M059J (cell line): ENCODE results near the gene GXYLT2. TPM values are rescaled to one million over a fixed set of nuclear protein-coding genes. Genes with fewer than 3 reads are reported as not detected.
"Not testable (repeated sequence)": the region's sequence is repeated elsewhere in the genome, so short reads cannot be mapped to it uniquely, and the experiment has no call there.

Source experiments
- DNase-seq: peaks from one replicate; pipeline ENCODE4 v3.0.0-alpha.2; 2012; ENCODE audit warnings: low read depth
- total RNA-seq: library from RNA; depleted of rRNA; stranded (reverse); fragments of >200 nt; shearing (Covaris generic); gene quantifications from 2 replicates; pipeline ENCODE4 v1.2.3, GENCODE V29; 2014

The GXYLT2 gene
- total RNA-seq, 1 experiment from 2014 or later, result 7.7 TPM

DNA sequence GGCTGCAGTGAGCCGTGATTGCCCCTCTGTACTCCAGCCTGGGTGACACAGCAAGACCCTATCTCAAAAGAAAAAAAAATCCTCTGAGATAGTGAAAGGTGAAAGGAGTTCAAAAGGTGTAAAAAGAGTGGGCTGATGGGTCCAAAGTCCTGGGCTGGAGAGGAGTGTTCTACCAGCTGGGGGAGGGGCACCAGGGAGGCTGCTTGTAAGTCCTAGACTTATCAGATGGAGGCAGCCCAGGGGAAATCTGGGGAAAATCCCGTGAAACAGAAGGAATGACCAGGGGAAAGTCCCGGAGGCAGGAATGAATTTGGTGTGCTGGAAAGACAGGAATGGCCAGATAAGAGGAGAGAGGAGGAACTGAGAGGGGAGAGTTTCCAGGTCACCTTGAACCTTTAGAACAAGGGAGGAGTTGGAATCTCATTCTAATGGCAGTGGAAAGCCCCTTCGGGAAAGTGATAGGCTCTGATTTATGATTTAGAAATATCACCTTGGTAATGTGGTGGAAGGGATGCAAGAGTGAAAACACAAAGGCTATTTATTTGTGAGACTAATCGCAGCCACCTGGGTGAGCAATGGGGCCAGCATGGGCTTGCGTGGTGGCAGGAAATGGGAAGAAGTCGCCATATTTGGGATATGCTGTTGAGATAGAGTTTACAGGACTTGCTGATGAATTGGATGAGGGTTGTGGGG is 85.3 kb downstream of the GXYLT2 start:
- no peak for DNase-seq

DNA sequence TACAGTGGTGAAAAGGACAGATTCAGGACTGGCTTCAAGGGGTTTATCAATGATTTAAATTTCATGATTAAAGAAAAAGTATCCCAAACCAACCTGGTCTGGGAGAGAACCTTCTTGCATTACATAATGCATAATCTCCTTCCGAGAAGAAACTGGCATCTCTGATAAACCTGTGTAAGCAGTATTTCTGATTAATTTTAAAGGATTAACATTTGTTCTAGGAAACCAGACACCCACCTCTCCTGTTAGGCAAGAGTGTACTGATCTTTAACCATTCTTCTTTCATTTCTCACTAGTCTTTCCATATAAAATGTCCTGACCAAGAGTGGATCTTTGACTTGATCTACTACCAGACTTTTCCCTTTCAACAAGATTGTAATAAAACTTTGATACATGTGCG is 85.9 kb downstream of the GXYLT2 start:
- DNase-seq, result no peak

DNA sequence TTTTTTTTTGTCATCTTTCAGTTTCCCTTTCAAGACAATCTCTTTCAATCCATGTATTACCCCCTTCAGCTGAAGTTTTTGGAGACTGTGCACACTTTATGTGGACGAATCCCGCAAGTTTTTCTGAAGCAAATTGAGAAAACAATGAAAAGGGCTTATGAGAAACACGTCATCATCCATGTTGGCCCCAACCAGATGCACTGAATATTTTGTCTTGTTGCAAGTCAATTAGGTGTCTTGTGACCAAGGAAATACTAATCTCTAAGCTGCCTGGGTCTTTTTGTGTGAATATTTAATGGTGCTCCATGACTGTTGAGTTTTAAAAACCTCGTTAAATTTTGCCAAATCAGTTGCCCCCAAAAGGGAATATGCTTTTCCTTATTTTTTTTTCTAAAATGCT is 87.1 kb downstream of the GXYLT2 start:
- DNase-seq, result no peak

DNA sequence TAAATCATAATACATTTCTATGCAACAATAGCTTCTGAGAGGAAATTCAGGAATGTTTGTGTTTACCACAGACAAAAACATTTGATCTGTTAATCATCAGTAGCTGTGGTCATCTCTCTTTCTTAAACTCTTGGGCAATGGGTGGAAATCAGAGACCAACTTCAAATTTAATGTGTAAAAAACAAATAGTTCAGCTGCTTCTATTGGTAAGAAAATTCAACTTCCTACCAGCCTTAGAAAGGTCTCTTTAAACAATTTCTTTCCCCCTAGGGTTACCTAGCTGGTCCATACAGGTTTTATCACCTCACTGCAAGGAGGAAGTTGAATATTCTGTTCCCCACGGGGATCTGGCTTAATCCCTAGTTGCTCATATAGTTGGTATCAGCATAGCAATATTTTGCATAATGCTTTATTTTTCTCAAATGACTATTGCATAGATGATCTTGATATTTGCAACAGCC is 88.5 kb downstream of the GXYLT2 start:
- DNase-seq, result peak; percentile 32

DNA sequence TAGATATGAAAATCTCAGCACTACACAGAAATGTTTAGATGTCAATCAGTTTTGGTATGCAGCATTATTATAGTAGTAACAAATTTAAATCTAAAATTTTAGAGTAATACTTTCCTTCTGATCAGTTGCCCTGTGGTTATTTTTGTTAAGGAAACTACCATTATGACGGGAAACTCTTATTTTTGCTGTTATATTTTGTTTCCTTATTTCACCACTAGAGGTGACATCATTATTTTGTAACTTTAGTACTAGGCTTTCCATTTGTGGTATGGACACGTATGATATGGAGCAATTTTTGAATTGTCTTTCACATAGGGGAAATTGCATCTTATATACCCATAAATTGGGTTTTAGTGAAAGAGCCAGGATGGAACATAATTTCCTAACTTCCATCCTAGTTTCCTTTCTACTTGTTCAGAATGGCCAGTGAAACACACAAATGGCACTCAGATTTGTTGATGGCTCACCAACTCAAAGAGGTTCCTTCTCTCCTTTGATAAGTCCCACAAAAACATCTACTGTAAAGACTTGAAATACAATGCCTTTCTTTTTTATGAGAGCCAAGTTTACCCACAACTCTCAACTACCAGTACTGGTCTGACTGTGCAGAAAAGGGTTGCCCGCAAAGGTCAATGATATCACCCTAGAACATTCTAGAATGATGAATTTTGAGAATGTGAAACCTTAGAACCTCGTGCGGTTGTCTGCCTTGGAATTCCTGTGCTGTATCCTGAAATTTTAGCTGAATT is 89.4 kb downstream of the GXYLT2 start:
- DNase-seq, result peak; percentile 34

DNA sequence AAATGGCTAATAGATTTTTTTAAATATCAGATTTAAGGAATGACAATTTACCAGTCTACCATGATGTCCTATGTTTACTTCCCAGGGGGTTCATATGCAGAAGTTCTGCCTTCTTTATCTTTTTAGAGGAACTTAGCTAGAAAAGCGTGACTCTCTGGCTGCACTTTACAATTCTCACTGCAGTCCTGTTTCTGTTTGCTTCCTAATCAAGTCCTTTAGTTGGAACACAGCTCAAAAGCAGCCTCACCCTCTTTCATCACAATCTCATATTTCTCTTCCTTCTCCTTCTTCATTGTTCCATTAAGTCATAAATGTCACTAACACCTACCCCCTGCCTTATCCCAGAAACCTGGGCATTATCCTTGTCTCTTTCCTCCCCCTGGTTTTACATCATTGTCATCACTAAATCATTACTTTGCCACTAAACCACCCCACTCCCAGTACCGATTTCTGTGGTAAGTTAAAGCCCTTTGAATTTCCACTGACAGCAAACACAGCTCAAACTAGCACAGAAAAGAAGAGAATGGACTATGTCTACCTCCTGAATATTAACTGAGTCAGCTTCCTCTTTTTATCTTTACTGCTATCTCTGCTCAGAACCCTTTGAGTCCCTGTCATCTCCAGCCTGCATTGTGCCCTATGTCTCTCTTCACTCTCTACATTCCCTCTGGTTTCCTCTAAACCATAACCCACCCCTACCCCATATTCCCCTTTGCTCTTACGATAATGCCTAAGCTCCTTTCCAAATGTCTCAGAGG is 94.9 kb downstream of the GXYLT2 start:
- no peak for DNase-seq

DNA sequence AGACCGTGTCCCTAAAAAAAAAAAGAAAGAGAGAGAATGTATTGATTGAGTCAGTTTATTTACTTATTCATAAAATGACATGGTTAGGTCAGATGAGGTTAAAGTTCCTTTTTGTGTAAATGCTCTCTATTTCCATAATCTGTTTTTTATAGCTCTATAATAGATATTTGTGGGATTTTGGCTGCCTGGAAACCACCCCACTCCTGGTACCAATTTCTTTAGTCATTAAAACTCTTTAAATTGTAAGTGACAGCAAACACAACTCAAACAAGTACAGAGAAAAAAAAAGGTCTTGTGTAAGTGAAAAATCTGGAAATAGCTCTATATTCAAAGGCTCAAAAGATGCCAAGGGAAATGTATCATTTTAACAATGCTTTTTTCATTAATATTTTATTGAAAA is 97.7 kb downstream of the GXYLT2 start:
- no peak for DNase-seq

DNA sequence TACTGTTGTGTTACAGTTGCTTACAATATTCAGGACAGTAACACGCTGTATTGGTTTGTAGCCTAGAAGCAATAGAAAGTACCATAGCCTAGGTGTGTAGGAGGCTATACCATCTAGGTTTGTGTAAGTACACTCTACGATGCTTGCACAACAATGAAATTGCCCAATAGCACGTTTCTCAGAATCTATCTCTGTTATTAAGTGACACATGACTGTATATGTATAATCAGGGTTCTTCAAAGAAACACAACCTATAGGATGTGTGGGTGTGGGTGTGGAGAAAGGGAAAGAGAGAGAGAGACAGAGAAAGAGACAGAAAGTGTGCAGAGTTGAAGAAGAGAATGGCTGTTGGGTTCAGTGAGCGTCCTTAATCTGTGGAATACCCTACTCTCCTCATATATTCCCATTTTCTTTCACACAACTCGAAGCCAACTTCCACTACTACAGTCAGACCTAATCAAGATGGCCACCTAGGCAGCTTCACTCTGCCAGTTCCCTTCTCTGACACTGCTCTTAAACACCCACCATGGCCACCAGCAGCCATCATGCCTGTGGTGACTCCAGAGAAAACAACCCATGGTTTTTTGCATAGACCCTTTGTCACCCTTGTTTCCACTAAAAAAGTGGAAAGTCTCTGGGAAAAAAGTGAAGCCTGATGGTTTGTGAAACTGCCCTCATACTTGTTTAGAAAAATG is 103.0 kb downstream of the GXYLT2 start:
- no peak for DNase-seq

DNA sequence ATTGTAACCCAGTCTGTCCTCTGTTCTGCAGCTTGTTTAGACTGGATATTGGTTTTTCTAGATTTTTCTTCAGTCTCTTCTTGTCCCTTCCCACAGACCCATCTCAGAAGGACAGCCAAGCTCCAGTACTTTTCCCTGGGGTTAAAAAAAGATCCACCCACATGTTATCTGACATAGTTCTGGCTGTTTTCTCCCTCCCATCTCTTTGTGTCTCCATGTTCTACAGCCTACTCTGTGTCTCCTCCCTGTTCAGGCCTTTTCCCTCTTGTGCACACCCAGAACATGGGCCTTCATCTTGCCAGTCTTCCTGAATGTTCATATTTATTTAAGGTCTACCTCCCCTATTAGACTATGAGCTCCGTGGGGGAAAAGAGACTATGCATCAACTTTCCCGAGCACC is 103.7 kb downstream of the GXYLT2 start:
- no peak for DNase-seq

DNA sequence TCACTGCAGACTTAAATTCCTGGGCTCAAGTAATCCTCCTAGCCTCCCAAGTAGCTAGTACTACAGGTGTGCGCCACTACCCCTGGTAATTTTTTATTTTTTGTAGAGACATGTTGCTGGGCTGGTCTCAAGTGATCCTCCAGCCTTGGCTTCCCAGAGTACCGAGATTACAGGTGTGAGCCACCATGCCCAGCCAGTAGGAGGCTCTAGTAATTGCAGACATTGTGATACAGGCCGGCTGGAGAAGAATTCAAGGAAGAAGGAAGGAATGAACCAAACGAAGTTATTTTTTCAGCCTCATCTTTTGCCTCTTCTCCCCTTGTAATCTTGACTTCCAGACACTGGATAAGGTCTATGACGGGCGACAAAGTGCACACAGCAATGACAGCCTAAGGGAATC is 105.5 kb downstream of the GXYLT2 start:
- DNase-seq, result no peak

DNA sequence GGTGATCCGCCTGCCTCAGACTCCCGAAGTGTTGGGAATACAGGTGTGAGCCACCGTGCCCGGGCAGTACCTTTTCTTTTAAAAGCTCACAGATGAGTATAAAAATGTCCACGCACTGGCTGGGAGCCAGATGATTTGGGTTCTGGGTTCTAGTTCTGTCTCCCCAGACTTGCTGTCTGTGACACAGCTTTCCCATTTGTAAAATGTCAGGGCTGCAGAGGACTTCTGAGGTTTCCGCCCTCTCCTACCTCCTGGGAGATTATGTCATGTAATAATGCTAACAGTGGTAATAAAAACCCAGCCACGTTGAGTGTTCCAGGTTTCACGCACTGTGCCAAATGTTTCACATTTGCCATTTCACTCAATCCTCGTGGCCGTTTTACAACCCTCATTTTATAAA is 107.5 kb downstream of the GXYLT2 start:
- DNase-seq, result no peak

DNA sequence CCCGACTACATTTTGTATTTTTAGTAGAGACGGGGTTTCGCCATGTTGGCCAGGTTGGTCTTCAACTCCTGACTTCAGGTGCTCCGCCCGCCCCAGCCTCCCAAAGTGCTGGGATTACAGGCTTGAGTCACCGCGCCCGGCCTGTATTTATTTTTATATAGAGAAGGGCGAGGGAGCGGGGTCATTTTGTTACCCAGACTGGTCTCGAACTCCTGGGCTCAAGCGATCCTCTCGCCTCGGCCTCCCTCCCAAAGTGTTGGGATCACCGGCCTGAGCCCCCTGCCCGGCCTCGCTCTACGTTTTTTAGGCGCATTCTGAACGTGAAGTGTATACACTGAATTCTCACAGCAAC is 108.3 kb downstream of the GXYLT2 start:
- no peak for DNase-seq

DNA sequence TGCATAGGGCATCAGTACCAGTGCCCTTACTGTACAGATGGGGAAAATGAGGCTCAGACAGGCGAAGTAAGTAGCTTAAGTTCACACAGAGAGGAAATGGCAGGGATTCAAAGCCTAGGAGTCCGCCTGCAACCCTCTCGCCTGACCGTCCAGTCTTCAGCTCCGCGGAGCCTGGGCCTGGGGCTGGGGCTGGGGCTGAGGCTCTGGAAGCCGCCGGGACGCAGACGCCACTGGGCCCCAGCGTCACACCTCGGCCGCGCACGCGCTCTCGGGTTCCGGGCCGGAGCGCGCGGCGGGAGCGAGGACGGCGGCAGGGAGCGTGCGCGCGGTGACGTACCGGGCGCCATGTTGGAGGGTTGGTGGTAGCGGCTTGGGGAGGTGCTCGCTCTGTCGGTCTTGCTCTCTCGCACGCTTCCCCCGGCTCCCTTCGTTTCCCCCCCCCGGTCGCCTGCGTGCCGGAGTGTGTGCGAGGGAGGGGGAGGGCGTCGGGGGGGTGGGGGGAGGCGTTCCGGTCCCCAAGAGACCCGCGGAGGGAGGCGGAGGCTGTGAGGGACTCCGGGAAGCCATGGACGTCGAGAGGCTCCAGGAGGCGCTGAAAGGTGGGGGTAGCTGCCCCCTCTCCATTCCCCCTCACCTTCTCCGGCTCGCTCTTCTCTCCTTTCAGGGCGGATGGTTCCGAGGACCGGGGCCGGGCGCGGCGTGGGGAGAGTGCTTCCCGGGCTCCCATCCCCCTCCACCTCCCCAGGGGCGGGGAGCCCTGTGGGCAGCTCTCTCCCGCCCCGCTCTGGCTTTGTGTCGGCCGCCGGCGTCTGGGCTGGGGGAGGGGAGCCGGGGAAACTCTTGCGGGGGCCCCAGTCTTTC is 108.9 kb downstream of the GXYLT2 start, which contains the start of gene PPP4R2:
Gene PPP4R2 (plus strand): TSS at position 339 of the 861 bp plus-strand sequence. CDS start 227 bp downstream, at position 566.
- DNase-seq, result peak; percentile 77

DNA sequence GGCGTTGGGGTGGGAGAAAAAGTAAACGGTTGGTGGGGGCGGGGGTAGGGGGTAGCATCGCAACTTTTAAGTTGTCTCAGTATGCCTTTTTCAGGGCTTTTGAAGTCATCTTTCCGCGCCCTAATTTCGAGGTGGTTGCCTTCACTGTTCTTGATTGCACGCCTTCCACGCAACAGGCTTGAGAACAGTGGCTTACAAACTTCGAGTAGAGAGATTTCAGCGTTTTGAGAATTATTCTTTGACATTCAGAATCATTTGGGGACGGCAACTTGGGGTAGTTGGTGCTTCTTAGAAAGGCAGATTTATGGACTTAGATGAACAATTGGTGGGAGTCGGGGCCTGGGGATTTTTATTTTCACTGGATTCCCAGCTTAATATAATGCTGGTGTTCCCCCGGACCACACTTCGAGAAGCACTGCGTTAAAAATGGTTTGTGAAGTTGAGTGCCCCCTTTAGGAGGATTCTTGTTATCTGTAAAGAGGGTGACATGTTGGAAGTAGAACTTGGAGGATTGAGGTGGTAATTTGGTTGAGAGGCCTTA is 109.6 kb downstream of the GXYLT2 start:
- peak; percentile 51 for DNase-seq

DNA sequence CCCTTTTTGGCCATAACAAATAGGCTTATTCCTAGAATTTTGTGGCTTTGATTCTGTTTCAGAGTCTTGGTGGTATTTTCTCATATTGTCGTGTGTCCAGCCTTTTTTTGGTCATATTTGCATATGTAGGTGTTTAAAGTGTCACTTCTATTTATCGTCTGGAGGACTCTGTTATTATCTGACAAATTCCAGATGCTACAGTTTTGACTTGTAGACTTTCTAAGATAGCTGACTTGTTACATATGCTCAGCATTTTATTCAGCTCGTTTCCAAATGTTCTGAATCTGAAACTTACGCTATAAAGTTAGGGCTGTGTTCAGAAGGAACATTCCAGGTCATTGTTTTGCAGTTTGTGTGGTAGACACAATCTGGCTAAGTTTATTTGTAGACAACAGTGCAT is 110.6 kb downstream of the GXYLT2 start:
- no peak for DNase-seq

DNA sequence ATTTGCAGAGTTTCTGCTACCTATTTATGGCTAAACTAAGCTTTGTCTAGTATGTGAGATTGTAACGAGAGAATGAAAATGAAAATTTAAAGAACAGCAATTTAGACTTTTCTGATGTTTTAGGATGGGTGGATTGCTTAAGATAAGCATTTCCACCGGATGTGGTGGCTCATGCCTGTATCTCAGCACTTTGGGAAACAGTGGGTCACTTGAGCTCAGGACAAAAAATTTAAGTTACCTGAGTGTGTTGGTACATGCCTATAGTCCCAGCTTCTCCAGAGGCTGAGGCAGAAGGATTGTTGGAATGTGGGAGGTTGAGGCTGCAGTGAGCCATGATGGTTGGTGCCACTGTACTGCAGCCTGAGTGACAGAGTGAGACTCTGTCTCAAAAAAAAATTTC is 112.1 kb downstream of the GXYLT2 start:
- no peak for DNase-seq

DNA sequence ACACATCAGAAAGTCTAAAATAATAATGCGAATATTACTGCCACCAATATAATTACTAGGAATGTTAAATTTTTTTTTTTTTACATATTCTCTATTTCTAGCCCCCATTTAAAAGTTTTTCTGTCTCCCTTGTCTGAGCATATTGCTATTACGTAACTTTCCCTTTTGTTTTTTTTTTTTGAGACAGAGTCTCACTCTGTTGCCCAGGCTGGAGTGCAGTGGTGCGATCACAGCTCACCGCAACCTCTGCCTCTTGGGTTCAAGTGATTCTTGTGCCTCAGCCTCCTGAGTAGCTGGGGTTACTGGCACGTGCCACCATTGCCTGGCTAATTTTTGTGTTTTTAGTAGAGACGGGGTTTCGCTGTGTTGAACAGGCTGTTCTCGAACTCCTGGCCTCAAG is 115.2 kb downstream of the GXYLT2 start:
- DNase-seq, result not testable (repeated sequence)

DNA sequence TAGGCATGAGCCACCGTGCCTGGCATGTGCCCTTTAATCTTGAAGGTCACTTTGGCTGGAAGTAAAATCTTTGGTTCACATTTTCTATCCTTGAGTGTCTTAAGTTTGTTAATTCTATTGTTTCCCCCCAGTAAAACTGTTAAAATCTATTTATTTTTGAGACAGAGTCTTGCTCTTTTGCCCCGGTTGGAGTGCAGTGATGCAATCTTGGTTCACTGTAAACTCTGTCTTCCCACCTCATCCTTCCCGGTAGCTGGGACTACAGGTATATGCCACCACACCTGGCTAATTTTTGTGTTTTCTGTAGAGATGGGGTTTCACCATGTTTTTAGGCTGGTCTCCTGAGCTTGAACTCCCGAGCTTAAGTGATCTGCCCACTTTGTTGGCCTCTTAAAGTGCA is 116.5 kb downstream of the GXYLT2 start:
- no peak for DNase-seq

DNA sequence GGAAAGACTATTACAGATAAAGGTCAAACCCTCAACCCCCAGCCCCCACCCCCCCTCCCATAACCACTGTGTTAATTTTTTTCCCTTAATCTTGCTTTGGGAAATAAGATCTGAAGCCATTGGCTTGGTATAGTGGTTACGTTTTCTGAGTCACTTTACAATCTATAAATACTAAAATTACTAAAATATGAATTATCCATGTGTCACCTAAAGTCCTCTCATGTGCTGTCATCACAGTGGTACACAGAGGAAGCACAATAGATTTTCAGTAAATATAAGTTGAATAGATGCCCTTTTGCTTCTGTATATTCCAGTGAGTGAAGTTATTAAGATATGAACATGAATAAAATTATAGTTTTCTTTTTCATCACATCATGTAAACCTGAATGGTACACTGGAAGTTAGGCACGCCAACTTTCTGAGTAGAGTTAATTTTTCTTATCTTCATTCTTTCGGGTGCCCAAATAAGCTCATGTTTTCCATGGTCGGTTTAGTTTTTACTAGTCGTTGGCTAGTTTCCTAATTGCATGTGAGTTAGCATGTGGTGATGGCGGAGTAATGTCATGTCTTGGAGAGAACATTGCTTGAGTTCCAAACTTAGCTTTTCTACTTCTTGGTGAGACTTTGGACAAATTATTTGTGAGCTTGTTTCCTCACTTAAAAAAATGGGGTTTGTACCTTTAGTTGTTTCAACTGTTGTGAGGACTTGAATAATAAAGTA is 120.3 kb downstream of the GXYLT2 start:
- DNase-seq, result no peak

DNA sequence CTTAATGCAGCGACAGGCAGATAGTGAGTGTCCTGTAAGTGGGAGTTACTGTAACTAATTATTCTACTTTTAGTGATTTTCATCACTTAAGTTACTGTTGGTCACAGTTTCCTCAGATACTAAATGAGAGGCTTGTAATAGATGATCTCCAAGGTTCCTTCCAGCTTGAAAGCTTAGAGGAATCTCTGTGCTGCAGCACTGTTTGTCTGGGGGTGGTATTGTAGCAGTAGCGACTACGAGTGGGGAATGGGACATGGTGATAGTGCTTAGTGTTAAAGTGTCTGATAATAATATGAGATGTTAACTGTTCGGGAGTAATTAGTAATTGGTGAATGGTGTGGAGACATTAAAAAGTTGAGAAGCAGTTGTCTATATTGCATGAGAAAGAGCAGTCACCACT is 121.2 kb downstream of the GXYLT2 start:
- no peak for DNase-seq
